GM12878 (cell line): Measurements from ENCODE around the gene SAMSN1. TPM values are rescaled to one million over a fixed set of nuclear protein-coding genes. Genes with fewer than 3 reads are reported as not detected.

Experiments
- ATAC-seq: fragments of 200-7000 bp; cut with Tn5 transposase; 3 replicates; pipeline ENCODE4 v1.9.1; 2020; ENCODE audit warnings: mild to moderate bottlenecking, moderate library complexity
- BruUV-seq: library from RNA; stranded (reverse); fragments of 400-500 nt; replicated peaks from 2 replicates; lab custom pipeline; 2021; lab: Mats Ljungman, UMichigan
- CTCF ChIA-PET: fragments of 300-600 bp; sonication (Branson Sonifier 250); formaldehyde crosslinking; extraction: SDS; loops from one replicate; lab custom pipeline; 2021; ENCODE audit warnings: inconsistent platforms; lab: Yijun Ruan, JAX
- POLR2A ChIA-PET: fragments of 350-600 bp; formaldehyde crosslinking; extraction: SDS; loops from one replicate; lab custom pipeline; 2021; ENCODE audit warnings: inconsistent platforms; lab: Charles Lee
- RAD21 ChIA-PET: fragments of 300-600 bp; sonication (Branson Sonifier 250); formaldehyde crosslinking; loops from one replicate; lab custom pipeline; 2023; ENCODE audit warnings: antibody characterized with exemption; ENCODE audit not compliant: unreplicated experiment; lab: Charles Lee
- SMC1A ChIA-PET: fragments of 300-600 bp; sonication (Branson Sonifier 250); formaldehyde crosslinking; loops from one replicate; lab custom pipeline; 2023; ENCODE audit not compliant: unreplicated experiment, uncharacterized antibody; lab: Charles Lee
- DNase-seq: peaks from one replicate; pipeline ENCODE4 v3.0.0-alpha.2; 2011; ENCODE audit warnings: low read depth, low spot score
- FAIRE-seq: peaks from 3 replicates; lab custom pipeline; 2011; peaks lifted over from hg19 to GRCh38; lab: Jason Lieb, UNC
- H2AFZ ChIP-seq: 2 replicates; pipeline ENCODE4 v1.6.0; 2011; ENCODE audit warnings: low read depth, low read length, control low read depth; ENCODE audit not compliant: control insufficient read depth
- H3K27ac ChIP-seq: 2 replicates; pipeline ENCODE4 v1.5.1; 2011; ENCODE audit warnings: control low read depth; ENCODE audit not compliant: control insufficient read depth, insufficient read depth
- H3K27me3 ChIP-seq, 2 experiments: replicated peaks in 1 of 2; 2 replicates each; pipeline versions ENCODE4 v1.6.0 to v1.6.1; 2011; ENCODE audit warnings: low read length in 1 of 2; ENCODE audit not compliant: control insufficient read depth in 2 of 2, insufficient read depth in 2 of 2
- H3K36me3 ChIP-seq, 2 experiments: 2 replicates each; pipeline ENCODE4 v1.5.1; 2011; ENCODE audit warnings: low read length in 1 of 2; ENCODE audit not compliant: control insufficient read depth in 2 of 2, insufficient read depth in 2 of 2
- H3K4me1 ChIP-seq: 2 replicates; pipeline ENCODE4 v1.6.1; 2011; ENCODE audit warnings: mild to moderate bottlenecking, low read length, moderate library complexity, mixed read lengths; ENCODE audit not compliant: control insufficient read depth, insufficient read depth
- H3K4me2 ChIP-seq: 2 replicates; pipeline ENCODE4 v1.6.0; 2011; ENCODE audit warnings: control low read depth; ENCODE audit not compliant: control insufficient read depth, insufficient read depth
- H3K4me3 ChIP-seq: fragments of 200-600 bp; sonication (generic); 2 replicates; pipeline ENCODE4 v1.5.1; 2016
- H3K79me2 ChIP-seq: 2 replicates; pipeline ENCODE4 v1.6.0; 2011; ENCODE audit warnings: low read length; ENCODE audit not compliant: control insufficient read depth, insufficient read depth
- H3K9ac ChIP-seq: 2 replicates; pipeline ENCODE4 v1.8.0; 2011; ENCODE audit warnings: low read length, control low read depth, mixed read lengths; ENCODE audit not compliant: control insufficient read depth, insufficient read depth
- H3K9me3 ChIP-seq: replicated peaks from 3 replicates; pipeline ENCODE4 v1.5.1; 2011; ENCODE audit warnings: mild to moderate bottlenecking, low read length; ENCODE audit not compliant: control insufficient read depth, insufficient read depth
- H4K20me1 ChIP-seq: 2 replicates; pipeline ENCODE4 v1.6.0; 2011; ENCODE audit not compliant: control insufficient read depth, insufficient read depth
- KLF5 ChIP-seq: fragments of 450-650 bp; IDR thresholded peaks from 2 replicates; pipeline ENCODE4 v1.6.1; 2014; ENCODE audit warnings: mild to moderate bottlenecking; ENCODE audit not compliant: partially characterized antibody
- MLLT1 ChIP-seq: fragments of 450-650 bp; IDR thresholded peaks from 2 replicates; pipeline ENCODE4 v1.6.1; 2016; ENCODE audit warnings: mild to moderate bottlenecking
- MTA3 ChIP-seq: IDR thresholded peaks from 2 replicates; pipeline ENCODE4 v1.6.1; 2012; ENCODE audit warnings: low read length, inconsistent platforms, borderline replicate concordance
- STAT3 ChIP-seq: IDR thresholded peaks from 2 replicates; pipeline ENCODE4 v1.6.1; 2011; ENCODE audit warnings: low read depth, low read length, improper control_type of control experiment
- WGBS: methylation state at CpG from one replicate; pipeline ENCODE4 v1.1.6; 2016; ENCODE audit warnings: low lambda C conversion rate; ENCODE audit not compliant: insufficient replicate concordance, insufficient coverage; ENCODE audit errors: missing lambda C conversion rate; 5-methylcytosine and 5-hydroxymethylcytosine counted together
- in situ Hi-C: fragments of 300-500 bp; cut with MboI; formaldehyde crosslinking; loops from 9 replicates; pipeline ENCODE4 v1.14.3; 2018; ENCODE audit warnings: mixed read lengths
- intact Hi-C: fragments of 100-400 bp; cut with micrococcal nuclease; formaldehyde crosslinking; loops from one replicate; pipeline ENCODE4 v1.14.2; 2022; ENCODE audit not compliant: unreplicated experiment
- polyA plus RNA-seq, 11 experiments: library from polyadenylated mRNA; depleted of rRNA in 4 of 11; unstranded in 6 of 11; stranded (reverse) in 5 of 11; fragments of >200 nt; fragmentation: Nextera tagmentation in 4 of 11; fragmentation: Illumina TruSeq in 1 of 11; extraction: Ambion mirVana in 4 of 11; extraction: Trizol in 1 of 11; gene quantifications; 1 replicate in 1 of 11; 2 replicates in 10 of 11; pipeline versions ENCODE4 v1.2.1 to v1.2.3, GENCODE V29; 2011 to 2016; ENCODE audit warnings: inconsistent platforms in 2 of 11, missing spikeins in 2 of 11, low read depth in 1 of 11
- total RNA-seq, 4 experiments: library from RNA; depleted of rRNA in 3 of 4; stranded (reverse); fragments of >200 nt in 3 of 4; fragmentation: Illumina TruSeq in 1 of 4; extraction: Trizol in 1 of 4; gene quantifications; 2 replicates each; pipeline versions ENCODE4 v1.2.1 to v1.2.3, GENCODE V29; 2013 to 2021
- TF ChIP-seq, protein P1 (sequence below): fragments of 450-650 bp; formaldehyde crosslinking; IDR thresholded peaks from 2 replicates; pipeline ENCODE4 v1.5.0; 2022; ENCODE audit warnings: mild to moderate bottlenecking, missing genetic modification characterization
- TF ChIP-seq, protein P2 (sequence below): IDR thresholded peaks from 2 replicates; pipeline ENCODE4 v1.6.1; 2012; ENCODE audit warnings: mild to moderate bottlenecking, low read depth, low read length

SAMSN1 gene
- total and polyA plus RNA-seq, 10 of the 15 experiments (the other 5 are each of a cell fraction or from before 2014, with no cell fraction given), result 23.2 to 102 (median 44.9) TPM

DNA sequence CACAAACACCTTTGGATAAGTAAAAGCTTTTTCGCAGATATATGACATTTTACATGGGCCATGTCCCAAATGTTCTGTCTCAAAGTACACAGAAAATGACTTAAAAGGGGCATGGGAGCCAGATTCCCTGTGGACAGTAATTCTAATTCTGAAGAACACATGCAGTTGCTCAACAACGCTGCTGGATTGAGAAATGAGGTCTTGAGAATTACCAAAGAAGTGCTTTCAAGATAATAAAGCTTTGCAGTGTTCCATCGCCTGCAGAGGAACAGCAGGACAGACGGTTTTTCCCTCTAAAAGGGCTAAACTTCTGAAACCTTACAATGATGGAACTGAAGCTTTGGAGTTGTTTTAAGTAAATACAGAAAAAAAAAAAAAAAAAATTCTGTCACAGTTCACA is 107.9 kb downstream of the SAMSN1 start:
- Histone ChIP-seq H3K27ac (no peak overlapping the region), H4K20me1 (no peaks in the 10 kb centered on the region), H3K9me3 (no peaks in the 10 kb centered on the region; the same call in 2 of the 3 replicates), H3K9ac (no peak overlapping the region), H3K4me3 (no peak overlapping the region), H2AFZ (no peak overlapping the region), H3K36me3 (no peaks in the 10 kb centered on the region), H3K27me3 (no peaks in the 10 kb centered on the region), H3K4me1 (no peaks in the 10 kb centered on the region), H3K79me2 (no peaks in the 10 kb centered on the region), H3K4me2 (no peak overlapping the region)
- 36% methylated on average over 4 of the region's 4 CpGs for WGBS
- ChIA-PET SMC1A (interaction anchor here (2.3 kb wide), 1 partner anchor 299 kb away, joined by 17 read pairs; no protein-coding TSS in a partner anchor), RAD21 (no interaction called here), POLR2A (no interaction called here), CTCF (interaction anchor here (3.1 kb wide), 1 partner anchor 299 kb away, joined by 14 read pairs; no protein-coding TSS in a partner anchor)
- no peak for DNase-seq
- TF ChIP-seq, protein P1, sequence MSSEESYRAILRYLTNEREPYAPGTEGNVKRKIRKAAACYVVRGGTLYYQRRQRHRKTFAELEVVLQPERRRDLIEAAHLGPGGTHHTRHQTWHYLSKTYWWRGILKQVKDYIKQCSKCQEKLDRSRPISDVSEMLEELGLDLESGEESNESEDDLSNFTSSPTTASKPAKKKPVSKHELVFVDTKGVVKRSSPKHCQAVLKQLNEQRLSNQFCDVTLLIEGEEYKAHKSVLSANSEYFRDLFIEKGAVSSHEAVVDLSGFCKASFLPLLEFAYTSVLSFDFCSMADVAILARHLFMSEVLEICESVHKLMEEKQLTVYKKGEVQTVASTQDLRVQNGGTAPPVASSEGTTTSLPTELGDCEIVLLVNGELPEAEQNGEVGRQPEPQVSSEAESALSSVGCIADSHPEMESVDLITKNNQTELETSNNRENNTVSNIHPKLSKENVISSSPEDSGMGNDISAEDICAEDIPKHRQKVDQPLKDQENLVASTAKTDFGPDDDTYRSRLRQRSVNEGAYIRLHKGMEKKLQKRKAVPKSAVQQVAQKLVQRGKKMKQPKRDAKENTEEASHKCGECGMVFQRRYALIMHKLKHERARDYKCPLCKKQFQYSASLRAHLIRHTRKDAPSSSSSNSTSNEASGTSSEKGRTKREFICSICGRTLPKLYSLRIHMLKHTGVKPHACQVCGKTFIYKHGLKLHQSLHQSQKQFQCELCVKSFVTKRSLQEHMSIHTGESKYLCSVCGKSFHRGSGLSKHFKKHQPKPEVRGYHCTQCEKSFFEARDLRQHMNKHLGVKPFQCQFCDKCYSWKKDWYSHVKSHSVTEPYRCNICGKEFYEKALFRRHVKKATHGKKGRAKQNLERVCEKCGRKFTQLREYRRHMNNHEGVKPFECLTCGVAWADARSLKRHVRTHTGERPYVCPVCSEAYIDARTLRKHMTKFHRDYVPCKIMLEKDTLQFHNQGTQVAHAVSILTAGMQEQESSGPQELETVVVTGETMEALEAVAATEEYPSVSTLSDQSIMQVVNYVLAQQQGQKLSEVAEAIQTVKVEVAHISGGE (CRISPR knock-in tag), result no peak
- TF ChIP-seq KLF5 (no peak), STAT3 (no peak), MTA3 (no peak), MLLT1 (no peak)
- TF ChIP-seq, protein P2, sequence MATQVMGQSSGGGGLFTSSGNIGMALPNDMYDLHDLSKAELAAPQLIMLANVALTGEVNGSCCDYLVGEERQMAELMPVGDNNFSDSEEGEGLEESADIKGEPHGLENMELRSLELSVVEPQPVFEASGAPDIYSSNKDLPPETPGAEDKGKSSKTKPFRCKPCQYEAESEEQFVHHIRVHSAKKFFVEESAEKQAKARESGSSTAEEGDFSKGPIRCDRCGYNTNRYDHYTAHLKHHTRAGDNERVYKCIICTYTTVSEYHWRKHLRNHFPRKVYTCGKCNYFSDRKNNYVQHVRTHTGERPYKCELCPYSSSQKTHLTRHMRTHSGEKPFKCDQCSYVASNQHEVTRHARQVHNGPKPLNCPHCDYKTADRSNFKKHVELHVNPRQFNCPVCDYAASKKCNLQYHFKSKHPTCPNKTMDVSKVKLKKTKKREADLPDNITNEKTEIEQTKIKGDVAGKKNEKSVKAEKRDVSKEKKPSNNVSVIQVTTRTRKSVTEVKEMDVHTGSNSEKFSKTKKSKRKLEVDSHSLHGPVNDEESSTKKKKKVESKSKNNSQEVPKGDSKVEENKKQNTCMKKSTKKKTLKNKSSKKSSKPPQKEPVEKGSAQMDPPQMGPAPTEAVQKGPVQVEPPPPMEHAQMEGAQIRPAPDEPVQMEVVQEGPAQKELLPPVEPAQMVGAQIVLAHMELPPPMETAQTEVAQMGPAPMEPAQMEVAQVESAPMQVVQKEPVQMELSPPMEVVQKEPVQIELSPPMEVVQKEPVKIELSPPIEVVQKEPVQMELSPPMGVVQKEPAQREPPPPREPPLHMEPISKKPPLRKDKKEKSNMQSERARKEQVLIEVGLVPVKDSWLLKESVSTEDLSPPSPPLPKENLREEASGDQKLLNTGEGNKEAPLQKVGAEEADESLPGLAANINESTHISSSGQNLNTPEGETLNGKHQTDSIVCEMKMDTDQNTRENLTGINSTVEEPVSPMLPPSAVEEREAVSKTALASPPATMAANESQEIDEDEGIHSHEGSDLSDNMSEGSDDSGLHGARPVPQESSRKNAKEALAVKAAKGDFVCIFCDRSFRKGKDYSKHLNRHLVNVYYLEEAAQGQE, result no peak
- intact Hi-C loops (no loop called here), in situ Hi-C loops (no loop called here)
- BruUV-seq, result no TSS peak
- no peak for ATAC-seq
- no peak for FAIRE-seq
